ENCODE data around the gene RASGRF1.
"Not testable (repeated sequence)": the region's sequence is repeated elsewhere in the genome, so short reads cannot be mapped to it uniquely, and the experiment has no call there.

RASGRF1 gene

GRCh38 chr15:79006071-79006470 is 84.5 kb downstream of the RASGRF1 start:
- DNase-seq (ENCODE audit: low spot score) = no peak

- peak; percentile 71 for DNase-seq (ENCODE audit: low spot score)
These were observed 86.2 kb downstream of the RASGRF1 start for GRCh38 chr15:79004336-79004735.

- no peak for DNase-seq (ENCODE audit: low spot score)
These were observed 86.7 kb downstream of the RASGRF1 start for GRCh38 chr15:79003896-79004295.

GRCh38 chr15:79003301-79003700 is 87.3 kb downstream of the RASGRF1 start:
- DNase-seq (ENCODE audit: low spot score) = peak; percentile 24

- DNase-seq (ENCODE audit: low spot score) = no peak
These were observed 88.0 kb downstream of the RASGRF1 start for GRCh38 chr15:79002581-79002980.

GRCh38 chr15:78999636-79000035 is 90.9 kb downstream of the RASGRF1 start:
- no peak for DNase-seq (ENCODE audit: low spot score)

- no peak for DNase-seq (ENCODE audit: low spot score)
These were observed 92.1 kb downstream of the RASGRF1 start for GRCh38 chr15:78998526-78998925.

GRCh38 chr15:78997981-78998499 is 92.5 kb downstream of the RASGRF1 start:
- DNase-seq (ENCODE audit: low spot score) = no peak

- no peak for DNase-seq (ENCODE audit: low spot score)
These were observed 93.7 kb downstream of the RASGRF1 start for GRCh38 chr15:78996894-78997275.

- DNase-seq (ENCODE audit: low spot score) = no peak
These were observed 94.4 kb downstream of the RASGRF1 start for GRCh38 chr15:78995921-78996893.

GRCh38 chr15:78995161-78995560 is 95.4 kb downstream of the RASGRF1 start:
- not testable (repeated sequence) for DNase-seq (ENCODE audit: low spot score)

- no peak for DNase-seq (ENCODE audit: low spot score)
These were observed 96.5 kb downstream of the RASGRF1 start for GRCh38 chr15:78993931-78994530.

GRCh38 chr15:78993257-78993930 is 97.2 kb downstream of the RASGRF1 start:
- no peak for DNase-seq (ENCODE audit: low spot score)

- DNase-seq (ENCODE audit: low spot score) = no peak
These were observed 97.9 kb downstream of the RASGRF1 start for GRCh38 chr15:78992416-78993256.

- no peak for DNase-seq (ENCODE audit: low spot score)
These were observed 98.7 kb downstream of the RASGRF1 start for GRCh38 chr15:78991879-78992278.

GRCh38 chr15:78991476-78991875 is 99.1 kb downstream of the RASGRF1 start:
- no peak for DNase-seq (ENCODE audit: low spot score)

- DNase-seq (ENCODE audit: low spot score) = no peak
These were observed 100.3 kb downstream of the RASGRF1 start for GRCh38 chr15:78990278-78990677.

GRCh38 chr15:78989701-78990240 is 100.8 kb downstream of the RASGRF1 start:
- DNase-seq (ENCODE audit: low spot score) = no peak

- DNase-seq (ENCODE audit: low spot score) = peak; percentile 97
These were observed 102.1 kb downstream of the RASGRF1 start for GRCh38 chr15:78988361-78988911.

- DNase-seq (ENCODE audit: low spot score) = no peak
These were observed 102.8 kb downstream of the RASGRF1 start for GRCh38 chr15:78987556-78988360.

All from AG20443 (cell line).